ENCODE measurements around the gene SEMA4C.

DNA sequence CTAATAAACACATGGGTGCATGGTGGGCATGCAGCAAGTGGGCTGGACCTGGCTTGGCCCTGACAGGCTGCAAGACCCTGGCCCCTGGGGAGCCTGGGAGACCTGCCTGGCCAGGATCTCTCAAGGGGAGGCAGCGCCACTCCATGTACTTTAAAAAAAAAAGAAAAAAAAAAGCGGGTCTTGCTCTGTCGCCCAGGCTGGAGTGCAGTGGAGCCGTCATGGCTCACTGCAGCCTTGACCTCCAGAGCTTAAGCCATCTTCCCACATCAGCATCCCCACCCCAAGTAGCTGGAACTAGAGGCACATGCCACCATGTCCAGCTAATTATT, 29.5 kb upstream of the SEMA4C start:
- TF ChIP-seq, protein P1, sequence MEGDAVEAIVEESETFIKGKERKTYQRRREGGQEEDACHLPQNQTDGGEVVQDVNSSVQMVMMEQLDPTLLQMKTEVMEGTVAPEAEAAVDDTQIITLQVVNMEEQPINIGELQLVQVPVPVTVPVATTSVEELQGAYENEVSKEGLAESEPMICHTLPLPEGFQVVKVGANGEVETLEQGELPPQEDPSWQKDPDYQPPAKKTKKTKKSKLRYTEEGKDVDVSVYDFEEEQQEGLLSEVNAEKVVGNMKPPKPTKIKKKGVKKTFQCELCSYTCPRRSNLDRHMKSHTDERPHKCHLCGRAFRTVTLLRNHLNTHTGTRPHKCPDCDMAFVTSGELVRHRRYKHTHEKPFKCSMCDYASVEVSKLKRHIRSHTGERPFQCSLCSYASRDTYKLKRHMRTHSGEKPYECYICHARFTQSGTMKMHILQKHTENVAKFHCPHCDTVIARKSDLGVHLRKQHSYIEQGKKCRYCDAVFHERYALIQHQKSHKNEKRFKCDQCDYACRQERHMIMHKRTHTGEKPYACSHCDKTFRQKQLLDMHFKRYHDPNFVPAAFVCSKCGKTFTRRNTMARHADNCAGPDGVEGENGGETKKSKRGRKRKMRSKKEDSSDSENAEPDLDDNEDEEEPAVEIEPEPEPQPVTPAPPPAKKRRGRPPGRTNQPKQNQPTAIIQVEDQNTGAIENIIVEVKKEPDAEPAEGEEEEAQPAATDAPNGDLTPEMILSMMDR (conservative IDR thresholded peaks at IDR 0.05; ENCODE audit: low read length): no peak
- TF ChIP-seq EZH2phosphoT487 (IDR thresholded peaks at IDR 0.05; ENCODE audit: borderline replicate concordance, low read depth, low read length): no peak
